Measurements from ENCODE around the gene NRTN.

NRTN gene

DNA sequence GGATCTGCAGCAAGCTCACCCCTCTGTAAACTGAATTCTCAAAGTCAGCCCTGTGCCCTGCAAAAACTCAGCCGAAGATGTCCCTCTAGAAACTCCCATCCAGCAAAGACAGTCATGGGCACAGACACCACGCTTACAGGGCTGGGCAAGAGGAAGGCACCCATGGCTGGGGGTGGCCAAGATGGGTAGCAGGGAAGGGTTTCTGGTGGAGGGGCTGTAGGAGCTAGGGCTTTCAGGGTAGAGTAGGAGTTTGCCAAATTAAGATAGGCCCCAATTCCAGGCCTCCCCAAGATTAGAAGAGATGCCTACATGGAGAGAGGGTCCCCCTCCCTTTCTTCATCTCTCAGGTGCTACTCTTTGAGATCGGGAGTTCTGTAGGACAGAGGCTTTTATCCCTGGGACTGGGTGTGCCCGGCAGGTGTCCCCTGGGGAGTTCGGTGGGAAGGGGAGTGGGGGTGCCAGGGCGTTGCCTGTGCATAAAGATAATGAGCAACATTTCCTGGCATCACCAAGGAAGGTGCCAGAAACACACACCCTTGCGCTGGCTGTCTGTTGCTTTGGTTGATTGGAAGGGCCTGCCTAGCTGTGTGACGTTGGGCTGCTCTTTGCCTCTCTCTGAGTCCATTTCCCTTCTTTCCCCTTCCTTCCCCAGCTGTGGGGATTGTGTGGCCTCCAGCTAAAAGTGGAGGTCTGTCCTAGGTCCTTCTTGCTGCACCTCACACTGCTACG, 9.4 kb downstream of the NRTN start:
- Histone ChIP-seq H3K9me3 (ENCODE audit: control insufficient read depth in 1 of 2, low read length in 2 of 2) (no peaks in the 10 kb centered on the region), H3K9ac (ENCODE audit: low read depth in 1 of 2, low read length in 2 of 2) (no peak overlapping the region), H3K27me3 (ENCODE audit: control insufficient read depth in 1 of 2, insufficient read depth in 2 of 2, low read length in 2 of 2) (no peaks in the 10 kb centered on the region), H3K36me3 (ENCODE audit: control insufficient read depth in 1 of 2, insufficient read depth in 2 of 2, low read length in 2 of 2) (peaks cover 0 to 5% of the 10 kb centered on the region in 2 donors), H3K4me1 (ENCODE audit: control insufficient read depth in 1 of 2, insufficient read depth in 2 of 2, low read length in 2 of 2) (peaks cover 5 to 7% of the 10 kb centered on the region in 2 donors), H3K27ac (ENCODE audit: low read depth, low read length) (no peak overlapping the region), H3K4me3 (ENCODE audit: low read depth in 1 of 2, low read length in 2 of 2) (no peak overlapping the region)

DNA sequence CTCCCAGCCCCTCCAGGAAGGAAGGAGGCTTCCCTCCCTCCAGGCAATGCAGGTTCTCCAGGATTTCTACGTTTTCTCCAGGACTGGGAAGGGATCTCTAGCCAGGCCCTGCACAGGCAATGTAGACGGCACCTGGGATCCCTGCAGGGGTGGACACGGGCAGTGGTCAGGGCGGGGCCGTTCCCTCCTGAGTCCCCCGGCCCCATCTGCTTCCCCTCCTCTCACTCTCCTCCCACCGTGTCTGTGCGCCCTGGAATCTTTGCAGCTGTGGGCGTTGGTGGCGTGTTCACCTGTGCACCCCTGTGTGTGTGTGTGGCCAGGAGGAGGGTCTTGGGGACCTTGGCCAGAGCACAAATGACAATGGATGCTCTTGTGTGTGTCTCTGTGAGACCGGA, 10.0 kb downstream of the NRTN start:
- Histone ChIP-seq H3K27ac (ENCODE audit: low read depth, low read length) (no peak overlapping the region), H3K36me3 (ENCODE audit: control insufficient read depth in 1 of 2, insufficient read depth in 2 of 2, low read length in 2 of 2) (peaks cover 0 to 5% of the 10 kb centered on the region in 2 donors), H3K9ac (ENCODE audit: low read depth in 1 of 2, low read length in 2 of 2) (peak overlapping the region in 1 of 2 donors; percentile 26), H3K4me1 (ENCODE audit: control insufficient read depth in 1 of 2, insufficient read depth in 2 of 2, low read length in 2 of 2) (peaks cover 5 to 7% of the 10 kb centered on the region in 2 donors), H3K9me3 (ENCODE audit: control insufficient read depth in 1 of 2, low read length in 2 of 2) (no peaks in the 10 kb centered on the region), H3K4me3 (ENCODE audit: low read depth in 1 of 2, low read length in 2 of 2) (no peak overlapping the region), H3K27me3 (ENCODE audit: control insufficient read depth in 1 of 2, insufficient read depth in 2 of 2, low read length in 2 of 2) (no peaks in the 10 kb centered on the region)

DNA sequence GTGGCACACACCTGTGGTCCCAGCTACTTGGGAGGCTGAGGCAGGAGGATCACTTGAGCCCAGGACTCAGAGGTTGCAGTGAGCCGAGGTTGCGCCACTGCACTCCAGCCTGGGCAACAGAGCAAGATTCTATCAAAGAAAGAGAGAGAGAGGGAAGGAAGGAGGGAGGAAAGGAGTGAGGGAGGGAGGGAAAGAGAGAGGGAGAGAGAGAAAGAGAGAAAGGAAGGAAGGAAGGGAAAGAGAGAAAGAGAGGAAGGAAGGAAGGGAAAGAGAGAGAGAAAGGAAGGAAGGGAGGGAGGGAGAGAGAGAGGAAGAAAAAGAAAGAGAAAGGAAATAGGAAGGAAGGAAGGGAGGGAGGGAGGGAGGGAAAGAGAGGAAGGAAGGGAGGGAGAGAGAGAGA, 12.4 kb downstream of the NRTN start:
- H3K27ac ChIP-seq (ENCODE audit: low read depth, low read length): no peak overlapping the region

DNA sequence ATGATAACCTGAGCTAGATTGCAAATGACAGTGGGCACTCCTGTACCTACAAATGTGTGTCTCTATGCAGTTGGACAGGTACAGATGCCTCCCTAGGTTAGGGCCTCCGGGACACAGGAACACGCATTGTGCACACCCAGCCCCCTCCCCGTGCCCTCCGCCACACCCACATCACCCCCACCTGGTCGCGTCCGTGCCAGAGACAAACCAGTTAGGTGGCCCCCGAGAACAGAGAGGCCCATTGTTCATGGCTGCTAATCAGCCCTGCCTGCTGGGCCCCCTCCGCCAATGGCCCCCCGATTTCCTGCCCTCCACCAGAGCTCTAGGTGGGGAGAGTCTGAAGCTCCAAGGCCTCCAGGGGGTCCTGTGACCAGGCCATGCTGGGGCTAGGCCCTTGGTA, 13.7 kb downstream of the NRTN start:
- Histone ChIP-seq H3K9ac (ENCODE audit: low read depth in 1 of 2, low read length in 2 of 2) (no peak overlapping the region), H3K9me3 (ENCODE audit: control insufficient read depth in 1 of 2, low read length in 2 of 2) (no peaks in the 10 kb centered on the region), H3K27ac (ENCODE audit: low read depth, low read length) (no peak overlapping the region), H3K27me3 (ENCODE audit: control insufficient read depth in 1 of 2, insufficient read depth in 2 of 2, low read length in 2 of 2) (no peaks in the 10 kb centered on the region), H3K4me3 (ENCODE audit: low read depth in 1 of 2, low read length in 2 of 2) (no peak overlapping the region), H3K4me1 (ENCODE audit: control insufficient read depth in 1 of 2, insufficient read depth in 2 of 2, low read length in 2 of 2) (peaks cover 7 to 8% of the 10 kb centered on the region in 2 donors), H3K36me3 (ENCODE audit: control insufficient read depth in 1 of 2, insufficient read depth in 2 of 2, low read length in 2 of 2) (peaks cover 0 to 5% of the 10 kb centered on the region in 2 donors)

More for the DNA sequence above, 12.4 kb downstream of the NRTN start:
- peaks cover 0 to 5% of the 10 kb centered on the region in 2 donors for H3K36me3 ChIP-seq (ENCODE audit: control insufficient read depth in 1 of 2, insufficient read depth in 2 of 2, low read length in 2 of 2)
- H3K4me3 ChIP-seq (ENCODE audit: low read depth in 1 of 2, low read length in 2 of 2): no peak overlapping the region
- no peaks in the 10 kb centered on the region for H3K9me3 ChIP-seq (ENCODE audit: control insufficient read depth in 1 of 2, low read length in 2 of 2)
- H3K9ac ChIP-seq (ENCODE audit: low read depth in 1 of 2, low read length in 2 of 2): no peak overlapping the region
- H3K4me1 ChIP-seq (ENCODE audit: control insufficient read depth in 1 of 2, insufficient read depth in 2 of 2, low read length in 2 of 2): peaks cover 5 to 7% of the 10 kb centered on the region in 2 donors
- H3K27me3 ChIP-seq (ENCODE audit: control insufficient read depth in 1 of 2, insufficient read depth in 2 of 2, low read length in 2 of 2): no peaks in the 10 kb centered on the region

DNA sequence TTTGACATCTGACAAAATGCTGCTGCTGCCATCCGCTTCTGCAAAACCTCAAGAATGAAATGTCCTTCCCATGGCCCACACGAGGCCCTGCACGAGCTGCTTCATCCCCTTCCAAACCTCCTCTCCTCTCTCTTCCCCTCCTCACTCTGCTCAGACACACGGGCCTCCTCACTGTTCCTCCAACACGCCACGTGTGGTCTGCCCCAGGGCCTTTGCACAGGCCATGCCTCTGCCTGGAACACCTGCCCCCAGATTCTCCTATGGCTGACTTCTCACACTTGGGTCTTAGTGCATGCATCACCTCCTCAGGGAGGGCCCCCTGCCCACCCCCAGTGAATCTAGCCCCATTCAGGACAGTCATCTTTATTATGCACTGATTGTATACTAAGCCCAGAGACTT, 15.9 kb downstream of the NRTN start:
- Histone ChIP-seq H3K9ac (ENCODE audit: low read depth in 1 of 2, low read length in 2 of 2) (no peak overlapping the region), H3K4me3 (ENCODE audit: low read depth in 1 of 2, low read length in 2 of 2) (no peak overlapping the region), H3K4me1 (ENCODE audit: control insufficient read depth in 1 of 2, insufficient read depth in 2 of 2, low read length in 2 of 2) (peaks cover 0 to 3% of the 10 kb centered on the region in 2 donors), H3K27me3 (ENCODE audit: control insufficient read depth in 1 of 2, insufficient read depth in 2 of 2, low read length in 2 of 2) (no peaks in the 10 kb centered on the region), H3K27ac (ENCODE audit: low read depth, low read length) (no peak overlapping the region), H3K36me3 (ENCODE audit: control insufficient read depth in 1 of 2, insufficient read depth in 2 of 2, low read length in 2 of 2) (peaks cover 0 to 5% of the 10 kb centered on the region in 2 donors), H3K9me3 (ENCODE audit: control insufficient read depth in 1 of 2, low read length in 2 of 2) (no peaks in the 10 kb centered on the region)

DNA sequence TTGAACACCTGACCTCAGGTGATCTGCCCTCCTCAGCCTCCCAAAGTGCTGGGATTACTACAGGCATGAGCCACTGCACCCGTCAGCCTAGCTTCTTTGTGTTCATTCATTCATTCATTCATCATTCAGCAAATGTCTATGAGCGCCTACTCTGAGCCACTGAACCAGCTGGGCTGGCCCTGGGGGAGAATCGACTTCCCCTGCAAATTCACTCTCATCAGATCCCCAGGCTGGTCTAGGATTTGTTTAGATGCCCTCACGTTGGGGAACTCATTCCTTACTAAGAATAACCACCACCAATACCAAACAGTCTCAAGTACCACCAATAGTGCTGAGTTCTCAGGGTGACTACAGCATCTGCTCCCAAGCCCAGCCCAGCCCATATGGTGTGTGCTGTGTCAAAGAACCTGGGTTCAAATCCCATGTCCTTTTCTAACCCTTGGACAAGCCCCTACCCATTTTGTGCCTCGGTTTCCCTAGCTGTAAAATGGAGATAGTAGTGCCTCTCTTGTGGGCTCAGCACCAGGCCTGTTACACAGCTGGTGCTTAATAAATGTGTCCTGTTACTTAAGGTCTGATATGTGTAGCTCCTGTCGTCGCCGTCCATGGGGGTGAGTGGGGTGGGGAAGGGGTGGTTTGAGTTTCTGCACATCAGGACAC, 16.8 kb downstream of the NRTN start:
- H3K27me3 ChIP-seq (ENCODE audit: control insufficient read depth in 1 of 2, insufficient read depth in 2 of 2, low read length in 2 of 2): no peaks in the 10 kb centered on the region
- H3K27ac ChIP-seq (ENCODE audit: low read depth, low read length): no peak overlapping the region
- peaks cover 0 to 4% of the 10 kb centered on the region in 2 donors for H3K36me3 ChIP-seq (ENCODE audit: control insufficient read depth in 1 of 2, insufficient read depth in 2 of 2, low read length in 2 of 2)
- H3K9me3 ChIP-seq (ENCODE audit: control insufficient read depth in 1 of 2, low read length in 2 of 2): no peaks in the 10 kb centered on the region
- no peak overlapping the region for H3K4me3 ChIP-seq (ENCODE audit: low read depth in 1 of 2, low read length in 2 of 2)
- no peak overlapping the region for H3K9ac ChIP-seq (ENCODE audit: low read depth in 1 of 2, low read length in 2 of 2)
- peaks cover under 1 to 8% of the 10 kb centered on the region in 2 donors for H3K4me1 ChIP-seq (ENCODE audit: control insufficient read depth in 1 of 2, insufficient read depth in 2 of 2, low read length in 2 of 2)

DNA sequence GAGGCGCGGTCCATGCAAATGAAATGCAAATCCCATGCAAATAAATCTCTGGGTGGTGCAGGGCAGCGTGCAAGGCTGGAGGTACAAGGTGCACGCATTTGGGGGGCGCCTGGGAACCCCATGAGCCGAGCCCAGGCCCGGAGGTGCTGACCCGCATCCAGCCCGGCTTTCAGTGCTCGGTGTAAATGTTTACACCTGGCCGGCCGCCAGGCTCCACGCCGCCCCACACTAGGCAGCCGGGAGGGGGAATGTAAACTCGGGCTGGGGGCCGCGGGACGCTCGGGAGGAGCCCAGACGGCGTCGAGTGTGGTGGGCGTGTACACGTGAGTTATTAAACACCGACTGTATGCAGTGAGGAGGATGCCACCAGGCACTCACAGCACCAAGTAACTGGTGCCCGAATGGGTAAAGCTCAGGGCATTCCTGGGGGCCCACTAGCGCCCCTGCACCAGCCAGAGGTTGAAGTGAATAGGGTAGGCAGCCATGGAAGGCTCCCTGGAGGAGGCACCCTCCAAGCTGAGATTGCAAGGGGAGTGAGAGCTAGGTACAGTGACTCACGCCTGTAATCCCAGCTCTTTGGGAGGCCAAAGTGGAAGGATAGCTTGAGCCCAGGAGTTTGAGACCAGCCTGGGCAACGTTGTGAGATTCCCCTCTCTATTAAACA, 17.4 kb downstream of the NRTN start:
- H3K9me3 ChIP-seq (ENCODE audit: control insufficient read depth in 1 of 2, low read length in 2 of 2): no peaks in the 10 kb centered on the region
- no peak overlapping the region for H3K9ac ChIP-seq (ENCODE audit: low read depth in 1 of 2, low read length in 2 of 2)
- H3K4me1 ChIP-seq (ENCODE audit: control insufficient read depth in 1 of 2, insufficient read depth in 2 of 2, low read length in 2 of 2): peaks cover 7 to 15% of the 10 kb centered on the region in 2 donors
- peaks cover 0 to 2% of the 10 kb centered on the region in 2 donors for H3K36me3 ChIP-seq (ENCODE audit: control insufficient read depth in 1 of 2, insufficient read depth in 2 of 2, low read length in 2 of 2)
- H3K4me3 ChIP-seq (ENCODE audit: low read depth in 1 of 2, low read length in 2 of 2): no peak overlapping the region
- H3K27ac ChIP-seq (ENCODE audit: low read depth, low read length): no peak overlapping the region
- no peaks in the 10 kb centered on the region for H3K27me3 ChIP-seq (ENCODE audit: control insufficient read depth in 1 of 2, insufficient read depth in 2 of 2, low read length in 2 of 2)

DNA sequence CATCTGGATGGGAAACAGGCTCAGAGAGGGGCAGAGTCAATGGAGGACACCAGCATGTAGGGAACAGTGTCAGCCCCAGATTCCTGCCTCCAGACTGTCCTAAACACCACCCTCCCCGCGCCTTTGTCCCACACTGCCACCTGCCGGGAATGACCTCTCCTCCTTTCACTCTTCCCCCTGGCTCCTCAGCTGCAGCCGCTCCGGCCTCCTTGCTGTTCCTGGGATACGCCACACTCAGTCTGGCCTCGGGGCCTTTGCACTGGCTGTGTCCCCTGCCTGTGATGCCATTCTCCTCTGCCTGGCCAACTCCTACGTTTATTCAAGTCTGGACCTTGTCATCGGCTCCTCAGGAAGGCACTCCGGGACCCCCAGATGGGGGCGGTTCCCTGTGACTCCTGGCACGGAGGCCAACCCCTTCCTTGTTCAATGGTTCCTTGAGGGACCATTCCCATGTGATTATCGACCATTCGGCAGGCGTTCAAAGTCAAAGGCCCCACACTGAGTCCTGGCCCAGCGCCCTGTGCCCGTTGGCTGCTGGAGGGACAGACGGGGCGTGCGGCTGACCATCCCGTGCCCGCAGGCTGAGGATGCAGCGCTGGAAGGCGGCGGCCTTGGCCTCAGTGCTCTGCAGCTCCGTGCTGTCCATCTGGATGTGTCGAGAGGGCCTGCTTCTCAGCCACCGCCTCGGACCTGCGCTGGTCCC, 18.9 kb downstream of the NRTN start:
- no peak overlapping the region for H3K4me3 ChIP-seq (ENCODE audit: low read depth in 1 of 2, low read length in 2 of 2)
- peaks cover 13 to 23% of the 10 kb centered on the region in 2 donors for H3K4me1 ChIP-seq (ENCODE audit: control insufficient read depth in 1 of 2, insufficient read depth in 2 of 2, low read length in 2 of 2)
- no peaks in the 10 kb centered on the region for H3K9me3 ChIP-seq (ENCODE audit: control insufficient read depth in 1 of 2, low read length in 2 of 2)
- no peaks in the 10 kb centered on the region for H3K27me3 ChIP-seq (ENCODE audit: control insufficient read depth in 1 of 2, insufficient read depth in 2 of 2, low read length in 2 of 2)
- H3K9ac ChIP-seq (ENCODE audit: low read depth in 1 of 2, low read length in 2 of 2): no peak overlapping the region
- H3K27ac ChIP-seq (ENCODE audit: low read depth, low read length): no peak overlapping the region
- no peaks in the 10 kb centered on the region for H3K36me3 ChIP-seq (ENCODE audit: control insufficient read depth in 1 of 2, insufficient read depth in 2 of 2, low read length in 2 of 2)

DNA sequence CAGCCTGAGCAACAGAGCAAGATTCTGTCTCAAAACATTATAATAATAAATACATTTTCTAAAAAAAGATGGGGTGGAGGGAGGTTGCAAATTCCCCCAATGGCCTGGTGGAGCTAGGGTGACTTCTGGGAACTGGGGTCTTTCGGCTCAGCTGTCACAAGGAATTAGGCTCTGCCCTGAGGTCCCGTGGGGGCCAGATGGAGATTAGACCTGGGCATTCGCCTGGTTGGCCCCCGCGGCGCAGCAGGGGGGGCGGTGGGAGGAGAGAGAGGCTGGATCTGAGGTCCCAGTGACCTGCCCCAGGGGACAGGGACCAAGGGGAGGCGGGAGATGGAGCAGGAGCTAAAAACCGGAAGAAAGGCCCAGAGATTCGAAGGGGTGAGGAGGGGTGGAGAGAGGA, 19.9 kb downstream of the NRTN start:
- Histone ChIP-seq H3K27me3 (ENCODE audit: control insufficient read depth in 1 of 2, insufficient read depth in 2 of 2, low read length in 2 of 2) (no peaks in the 10 kb centered on the region), H3K27ac (ENCODE audit: low read depth, low read length) (no peak overlapping the region), H3K9ac (ENCODE audit: low read depth in 1 of 2, low read length in 2 of 2) (no peak overlapping the region), H3K36me3 (ENCODE audit: control insufficient read depth in 1 of 2, insufficient read depth in 2 of 2, low read length in 2 of 2) (no peaks in the 10 kb centered on the region), H3K4me1 (ENCODE audit: control insufficient read depth in 1 of 2, insufficient read depth in 2 of 2, low read length in 2 of 2) (peaks cover 20 to 29% of the 10 kb centered on the region in 2 donors), H3K4me3 (ENCODE audit: low read depth in 1 of 2, low read length in 2 of 2) (no peak overlapping the region), H3K9me3 (ENCODE audit: control insufficient read depth in 1 of 2, low read length in 2 of 2) (no peaks in the 10 kb centered on the region)

DNA sequence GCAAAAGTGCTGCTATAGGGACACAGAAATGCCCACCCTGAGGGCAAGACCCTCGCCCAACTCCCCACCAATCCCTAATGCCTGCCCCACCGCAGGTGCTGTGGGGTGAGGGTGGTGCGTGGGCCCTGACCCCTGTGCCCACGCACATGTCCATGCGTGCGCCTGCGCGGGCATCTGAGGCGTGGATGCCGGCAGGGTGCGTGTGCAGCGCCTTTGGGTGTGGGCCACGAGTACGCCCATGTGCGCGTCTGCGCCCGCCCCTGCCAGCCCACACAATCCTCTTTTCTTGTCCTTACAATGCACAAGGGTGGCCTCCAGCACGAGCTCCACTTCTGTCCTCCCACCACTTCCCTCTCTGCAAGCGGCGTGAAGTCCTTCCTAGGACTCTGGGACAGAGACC, 20.3 kb downstream of the NRTN start:
- H3K27me3 ChIP-seq (ENCODE audit: control insufficient read depth in 1 of 2, insufficient read depth in 2 of 2, low read length in 2 of 2): no peaks in the 10 kb centered on the region
- no peak overlapping the region for H3K9ac ChIP-seq (ENCODE audit: low read depth in 1 of 2, low read length in 2 of 2)
- no peak overlapping the region for H3K4me3 ChIP-seq (ENCODE audit: low read depth in 1 of 2, low read length in 2 of 2)
- H3K9me3 ChIP-seq (ENCODE audit: control insufficient read depth in 1 of 2, low read length in 2 of 2): no peaks in the 10 kb centered on the region
- H3K4me1 ChIP-seq (ENCODE audit: control insufficient read depth in 1 of 2, insufficient read depth in 2 of 2, low read length in 2 of 2): peaks cover 20 to 29% of the 10 kb centered on the region in 2 donors
- H3K27ac ChIP-seq (ENCODE audit: low read depth, low read length): no peak overlapping the region
- H3K36me3 ChIP-seq (ENCODE audit: control insufficient read depth in 1 of 2, insufficient read depth in 2 of 2, low read length in 2 of 2): no peaks in the 10 kb centered on the region

All from duodenal mucosa (tissue), 2 donors.